ENCODE data around the gene OR1F1. TPM values are rescaled to one million over a fixed set of nuclear protein-coding genes. Genes with fewer than 3 reads are reported as not detected.

Gene OR1F1
- total and polyA plus RNA-seq, 12 donors: not detected

DNA sequence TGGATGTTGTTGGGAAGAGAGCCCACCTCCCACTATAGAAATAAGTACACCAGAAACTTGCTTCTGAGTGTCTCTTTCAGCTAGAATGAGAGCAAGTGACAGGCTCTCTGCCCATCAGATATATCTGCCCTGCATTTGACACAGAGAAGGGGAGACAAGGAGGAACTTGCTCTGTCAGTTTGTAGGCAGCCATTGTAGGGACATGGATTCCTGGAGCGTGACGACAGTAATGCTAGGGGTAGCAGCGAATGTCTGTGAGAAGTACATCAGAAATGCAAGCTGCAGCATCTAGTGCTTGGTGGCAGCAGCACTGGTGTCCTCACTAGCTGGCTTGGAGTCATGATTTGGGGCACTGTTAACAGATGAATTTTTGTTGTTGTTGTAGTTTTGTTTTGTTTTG, 24.0 kb downstream of the OR1F1 start:
- ATAC-seq (no peak), DNase-seq (no peak)
- Histone ChIP-seq H3K9me3 (peaks cover 0 to 8% (median 0%) of the 10 kb centered on the region in 11 donors), H3K4me3 (no peak overlapping the region), H3K27me3 (peaks cover 0 to 17% (median 10%) of the 10 kb centered on the region in 7 donors), H3K4me1 (peaks cover 0 to 6% (median 0%) of the 10 kb centered on the region in 9 donors), H3K27ac (no peak overlapping the region), H3K36me3 (no peaks in the 10 kb centered on the region)
- intact Hi-C loops (cut with DNase I): no loop called here
- TF ChIP-seq, protein P1, sequence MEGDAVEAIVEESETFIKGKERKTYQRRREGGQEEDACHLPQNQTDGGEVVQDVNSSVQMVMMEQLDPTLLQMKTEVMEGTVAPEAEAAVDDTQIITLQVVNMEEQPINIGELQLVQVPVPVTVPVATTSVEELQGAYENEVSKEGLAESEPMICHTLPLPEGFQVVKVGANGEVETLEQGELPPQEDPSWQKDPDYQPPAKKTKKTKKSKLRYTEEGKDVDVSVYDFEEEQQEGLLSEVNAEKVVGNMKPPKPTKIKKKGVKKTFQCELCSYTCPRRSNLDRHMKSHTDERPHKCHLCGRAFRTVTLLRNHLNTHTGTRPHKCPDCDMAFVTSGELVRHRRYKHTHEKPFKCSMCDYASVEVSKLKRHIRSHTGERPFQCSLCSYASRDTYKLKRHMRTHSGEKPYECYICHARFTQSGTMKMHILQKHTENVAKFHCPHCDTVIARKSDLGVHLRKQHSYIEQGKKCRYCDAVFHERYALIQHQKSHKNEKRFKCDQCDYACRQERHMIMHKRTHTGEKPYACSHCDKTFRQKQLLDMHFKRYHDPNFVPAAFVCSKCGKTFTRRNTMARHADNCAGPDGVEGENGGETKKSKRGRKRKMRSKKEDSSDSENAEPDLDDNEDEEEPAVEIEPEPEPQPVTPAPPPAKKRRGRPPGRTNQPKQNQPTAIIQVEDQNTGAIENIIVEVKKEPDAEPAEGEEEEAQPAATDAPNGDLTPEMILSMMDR (IDR thresholded peaks at IDR 0.05): no peak
- 85 to 87% methylated on average over 3 of the region's 3 CpGs for WGBS, 2 donors

DNA sequence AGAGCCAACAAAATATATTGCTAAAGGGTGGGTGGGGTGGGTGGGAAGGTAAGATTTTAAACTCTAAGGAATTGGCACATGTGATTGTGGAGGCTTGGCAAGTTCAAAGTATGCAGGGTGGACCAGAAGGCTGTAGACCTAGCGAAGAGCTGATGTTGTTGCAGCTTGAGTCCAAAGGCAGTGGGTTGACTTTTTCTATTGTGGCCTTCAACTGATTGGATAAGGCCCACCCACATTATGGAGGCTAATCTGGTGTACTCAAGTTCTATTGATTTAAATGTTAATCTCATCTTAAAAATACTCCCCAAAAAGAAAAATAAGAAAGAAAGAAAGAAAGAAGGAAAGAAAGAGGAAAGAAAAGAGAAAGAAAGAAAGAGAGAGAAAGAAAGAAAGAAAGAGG, 24.6 kb downstream of the OR1F1 start:
- Histone ChIP-seq H3K4me1 (peaks cover 0 to 6% (median 0%) of the 10 kb centered on the region in 9 donors), H3K36me3 (no peaks in the 10 kb centered on the region), H3K4me3 (no peak overlapping the region), H3K27ac (no peak overlapping the region), H3K27me3 (peaks cover 0 to 17% (median 10%) of the 10 kb centered on the region in 7 donors), H3K9me3 (peaks cover 0 to 9% (median 0%) of the 10 kb centered on the region in 11 donors)
- no peak for DNase-seq
- intact Hi-C loops (cut with DNase I): no loop called here
- ATAC-seq: no peak
- WGBS, 2 donors: 33 to 66% methylated on average over 1 of the region's 1 CpG
- TF ChIP-seq, protein P1 (IDR thresholded peaks at IDR 0.05): no peak

DNA sequence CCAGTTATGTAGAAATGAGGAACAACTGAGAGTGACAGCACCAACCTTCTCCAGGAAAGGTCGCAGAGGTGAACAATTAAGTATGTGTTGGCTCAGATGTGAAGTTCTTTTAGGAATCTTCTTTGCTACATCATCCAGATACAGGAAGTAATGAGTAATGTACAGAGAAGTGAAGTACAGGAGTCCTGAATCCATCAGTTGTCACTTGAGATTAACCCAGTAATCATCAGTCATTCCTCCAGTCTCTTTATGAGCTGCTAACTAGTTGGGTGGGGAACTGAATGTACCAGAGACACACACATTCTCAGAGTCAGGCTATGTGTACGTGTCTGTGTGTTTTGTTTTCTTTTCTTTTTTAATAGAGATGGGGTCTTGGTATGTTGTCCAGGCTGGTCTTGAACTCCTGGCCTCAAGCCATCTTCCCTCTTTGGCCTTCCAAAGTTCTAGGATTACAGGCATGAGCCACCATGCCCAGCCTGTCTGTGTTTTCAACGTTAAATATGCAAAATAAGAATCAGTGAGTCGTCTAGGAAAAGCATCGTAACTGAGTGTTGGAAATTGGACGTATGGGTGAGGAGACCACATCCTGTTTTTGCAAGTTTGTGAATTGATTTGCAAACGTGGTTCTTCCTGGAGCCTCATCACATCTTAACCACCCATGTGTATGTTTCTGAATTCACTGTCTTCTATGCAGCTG, 27.0 kb downstream of the OR1F1 start:
- no peaks in the 10 kb centered on the region for H3K36me3 ChIP-seq
- peak overlapping the region in 1 of 10 donors; percentile 69 for H3K27ac ChIP-seq
- DNase-seq: no peak
- intact Hi-C loops (cut with DNase I): no loop called here
- no peak overlapping the region for H3K4me3 ChIP-seq
- TF ChIP-seq, protein P1 (IDR thresholded peaks at IDR 0.05): no peak
- H3K4me1 ChIP-seq: peaks cover 0 to 6% (median 0%) of the 10 kb centered on the region in 9 donors
- H3K27me3 ChIP-seq: peaks cover 0 to 7% (median 0%) of the 10 kb centered on the region in 7 donors
- ATAC-seq: no peak
- WGBS, 2 donors: 39 to 44% methylated on average over 7 of the region's 7 CpGs
- H3K9me3 ChIP-seq: peaks cover 0 to 30% (median 0%) of the 10 kb centered on the region in 11 donors

DNA sequence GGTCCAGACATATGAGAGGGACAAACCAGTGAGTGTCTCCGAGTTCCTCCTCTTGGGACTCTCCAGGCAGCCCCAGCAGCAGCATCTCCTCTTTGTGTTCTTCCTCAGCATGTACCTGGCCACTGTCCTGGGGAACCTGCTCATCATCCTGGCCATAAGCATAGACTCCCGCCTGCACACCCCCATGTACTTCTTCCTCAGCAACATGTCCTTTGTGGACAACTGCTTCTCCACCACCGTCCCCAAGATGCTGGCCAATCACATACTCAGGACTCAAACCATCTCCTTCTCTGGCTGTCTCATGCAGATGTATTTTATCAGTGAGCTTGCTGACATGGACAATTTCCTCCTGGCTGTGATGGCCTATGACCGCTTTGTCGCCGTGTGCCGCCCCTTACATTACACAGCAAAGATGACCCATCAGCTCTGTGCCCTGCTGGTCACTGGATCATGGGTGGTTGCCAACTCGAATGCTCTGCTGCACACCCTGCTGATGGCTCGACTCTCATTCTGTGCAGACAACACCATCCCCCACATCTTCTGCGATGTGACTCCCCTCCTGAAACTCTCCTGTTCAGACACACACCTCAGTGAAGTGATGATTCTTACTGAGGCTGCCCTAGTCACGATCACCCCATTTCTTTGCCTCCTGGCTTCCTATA, 27.7 kb downstream of the OR1F1 start:
- ATAC-seq (no peak), DNase-seq (no peak)
- Histone ChIP-seq H3K27me3 (peaks cover 0 to 7% (median 0%) of the 10 kb centered on the region in 7 donors), H3K9me3 (peaks cover 0 to 37% (median 6%) of the 10 kb centered on the region in 11 donors), H3K4me3 (no peak overlapping the region), H3K4me1 (peaks cover 0 to 6% (median 0%) of the 10 kb centered on the region in 9 donors), H3K27ac (peak overlapping the region in 1 of 10 donors; percentile 69), H3K36me3 (no peaks in the 10 kb centered on the region)
- 76 to 77% methylated on average over 11 of the region's 11 CpGs for WGBS, 2 donors
- intact Hi-C loops (cut with DNase I): no loop called here
- TF ChIP-seq, protein P1 (IDR thresholded peaks at IDR 0.05): no peak

All from heart right ventricle (tissue), 16 donors.